ENCODE measurements around the gene P4HA3.
"Not testable (repeated sequence)": the region's sequence is repeated elsewhere in the genome, so short reads cannot be mapped to it uniquely, and the experiment has no call there.

Gene P4HA3

GRCh38 chr11:74332291-74332690 lies 20.9 kb upstream of the P4HA3 start:
- DNase-seq (ENCODE audit: low spot score) = no peak
- ATAC-seq (ENCODE audit: low read depth) = no peak
- Histone ChIP-seq H3K36me3 (ENCODE audit: low read depth) (no peaks in the 10 kb centered on the region), H3K27me3 (ENCODE audit: insufficient read depth, poor library complexity, severe bottlenecking) (no peaks in the 10 kb centered on the region), H3K27ac (ENCODE audit: poor library complexity, severe bottlenecking) (no peak overlapping the region), H3K4me3 (ENCODE audit: severe bottlenecking) (no peak overlapping the region), H3K9me3 (ENCODE audit: severe bottlenecking) (no peaks in the 10 kb centered on the region), H3K4me1 (ENCODE audit: insufficient read depth, poor library complexity, severe bottlenecking) (peaks cover 6% of the 10 kb centered on the region)
- TF ChIP-seq, protein P1, sequence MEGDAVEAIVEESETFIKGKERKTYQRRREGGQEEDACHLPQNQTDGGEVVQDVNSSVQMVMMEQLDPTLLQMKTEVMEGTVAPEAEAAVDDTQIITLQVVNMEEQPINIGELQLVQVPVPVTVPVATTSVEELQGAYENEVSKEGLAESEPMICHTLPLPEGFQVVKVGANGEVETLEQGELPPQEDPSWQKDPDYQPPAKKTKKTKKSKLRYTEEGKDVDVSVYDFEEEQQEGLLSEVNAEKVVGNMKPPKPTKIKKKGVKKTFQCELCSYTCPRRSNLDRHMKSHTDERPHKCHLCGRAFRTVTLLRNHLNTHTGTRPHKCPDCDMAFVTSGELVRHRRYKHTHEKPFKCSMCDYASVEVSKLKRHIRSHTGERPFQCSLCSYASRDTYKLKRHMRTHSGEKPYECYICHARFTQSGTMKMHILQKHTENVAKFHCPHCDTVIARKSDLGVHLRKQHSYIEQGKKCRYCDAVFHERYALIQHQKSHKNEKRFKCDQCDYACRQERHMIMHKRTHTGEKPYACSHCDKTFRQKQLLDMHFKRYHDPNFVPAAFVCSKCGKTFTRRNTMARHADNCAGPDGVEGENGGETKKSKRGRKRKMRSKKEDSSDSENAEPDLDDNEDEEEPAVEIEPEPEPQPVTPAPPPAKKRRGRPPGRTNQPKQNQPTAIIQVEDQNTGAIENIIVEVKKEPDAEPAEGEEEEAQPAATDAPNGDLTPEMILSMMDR (IDR thresholded peaks at IDR 0.05; ENCODE audit: poor library complexity, severe bottlenecking) = no peak

DNA sequence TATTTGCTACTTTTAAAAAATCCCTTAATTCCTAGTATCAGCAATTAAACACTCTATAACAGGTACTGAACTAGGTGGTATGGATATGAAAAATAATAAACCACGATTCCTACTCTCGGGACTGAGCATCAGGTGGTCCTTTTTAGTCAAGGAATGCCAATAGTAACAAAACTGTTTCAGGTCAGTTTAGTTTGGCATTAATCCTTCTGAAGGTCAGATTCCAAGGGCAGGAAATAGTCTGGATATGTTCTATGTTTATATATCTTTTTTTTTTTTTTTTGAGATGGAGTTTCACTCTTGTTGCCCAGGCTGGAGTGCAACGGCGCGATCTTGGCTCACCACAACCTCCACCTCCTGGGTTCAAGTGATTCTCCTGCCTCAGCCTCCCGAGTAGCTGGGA lies 19.6 kb upstream of the P4HA3 start:
- not testable (repeated sequence) for H3K36me3 ChIP-seq (ENCODE audit: low read depth); DNase-seq (ENCODE audit: low spot score); H3K9me3 ChIP-seq (ENCODE audit: severe bottlenecking); H3K27me3 ChIP-seq (ENCODE audit: insufficient read depth, poor library complexity, severe bottlenecking); H3K4me1 ChIP-seq (ENCODE audit: insufficient read depth, poor library complexity, severe bottlenecking); ATAC-seq (ENCODE audit: low read depth); H3K4me3 ChIP-seq (ENCODE audit: severe bottlenecking)
- H3K27ac ChIP-seq (ENCODE audit: poor library complexity, severe bottlenecking) = peak overlapping the region; percentile 2

DNA sequence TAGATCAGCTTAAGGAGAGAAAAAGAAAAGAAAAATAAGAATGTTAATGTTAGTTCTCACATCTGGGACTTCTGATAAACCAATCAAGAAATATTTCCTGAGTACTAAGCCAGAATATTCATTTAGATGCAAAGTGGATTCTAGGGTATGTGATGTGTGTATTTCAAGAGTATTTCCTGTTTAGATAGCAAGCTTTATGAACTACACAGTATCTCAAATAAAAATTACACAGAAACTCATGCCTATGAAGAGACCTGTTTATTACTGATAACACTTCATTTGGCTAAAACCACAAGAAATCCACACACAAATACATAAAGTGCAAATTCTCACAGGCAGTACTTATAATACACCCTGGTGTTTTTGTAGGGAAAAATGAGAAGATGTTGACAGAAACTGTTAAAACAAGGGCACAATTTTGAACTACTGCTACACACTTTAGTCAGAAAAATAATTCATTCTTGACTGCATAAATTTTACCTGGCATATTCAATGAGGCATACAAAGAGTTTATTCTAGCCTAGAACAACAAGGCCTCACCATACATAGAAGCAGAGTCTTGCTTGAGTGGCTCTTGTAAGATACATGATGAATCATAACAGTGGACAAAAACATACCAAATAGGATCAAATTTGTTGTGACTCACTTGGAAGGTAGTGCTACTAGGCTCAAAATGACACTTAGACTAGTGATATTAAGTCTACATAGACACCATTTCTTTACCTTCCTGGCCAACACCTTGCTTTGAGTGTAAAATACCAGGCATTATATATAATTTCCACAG lies 18.8 kb upstream of the P4HA3 start:
- Histone ChIP-seq H3K4me3 (ENCODE audit: severe bottlenecking) (no peak overlapping the region), H3K9me3 (ENCODE audit: severe bottlenecking) (no peaks in the 10 kb centered on the region), H3K27ac (ENCODE audit: poor library complexity, severe bottlenecking) (peak overlapping the region; percentile 2), H3K4me1 (ENCODE audit: insufficient read depth, poor library complexity, severe bottlenecking) (peaks cover 6% of the 10 kb centered on the region), H3K27me3 (ENCODE audit: insufficient read depth, poor library complexity, severe bottlenecking) (no peaks in the 10 kb centered on the region), H3K36me3 (ENCODE audit: low read depth) (no peaks in the 10 kb centered on the region)
- peak; percentile 90 for ATAC-seq (ENCODE audit: low read depth)
- TF ChIP-seq, protein P1 (IDR thresholded peaks at IDR 0.05; ENCODE audit: poor library complexity, severe bottlenecking) = no peak
- no peak for DNase-seq (ENCODE audit: low spot score)

- TF ChIP-seq, protein P1 (IDR thresholded peaks at IDR 0.05; ENCODE audit: poor library complexity, severe bottlenecking) = no peak
- ATAC-seq (ENCODE audit: low read depth) (no peak), DNase-seq (ENCODE audit: low spot score) (no peak)
- no peak overlapping the region for H3K27ac ChIP-seq (ENCODE audit: poor library complexity, severe bottlenecking)
- no peak overlapping the region for H3K4me3 ChIP-seq (ENCODE audit: severe bottlenecking)
- H3K27me3 ChIP-seq (ENCODE audit: insufficient read depth, poor library complexity, severe bottlenecking) = no peaks in the 10 kb centered on the region
- peaks cover 6% of the 10 kb centered on the region for H3K4me1 ChIP-seq (ENCODE audit: insufficient read depth, poor library complexity, severe bottlenecking)
- no peaks in the 10 kb centered on the region for H3K36me3 ChIP-seq (ENCODE audit: low read depth)
- no peaks in the 10 kb centered on the region for H3K9me3 ChIP-seq (ENCODE audit: severe bottlenecking)
Observed at GRCh38 chr11:74327076-74327475, 15.6 kb upstream of the P4HA3 start.

- no peak for DNase-seq (ENCODE audit: low spot score)
- no peaks in the 10 kb centered on the region for H3K9me3 ChIP-seq (ENCODE audit: severe bottlenecking)
- TF ChIP-seq, protein P1 (IDR thresholded peaks at IDR 0.05; ENCODE audit: poor library complexity, severe bottlenecking) = no peak
- no peaks in the 10 kb centered on the region for H3K36me3 ChIP-seq (ENCODE audit: low read depth)
- no peaks in the 10 kb centered on the region for H3K27me3 ChIP-seq (ENCODE audit: insufficient read depth, poor library complexity, severe bottlenecking)
- ATAC-seq (ENCODE audit: low read depth) = no peak
- no peak overlapping the region for H3K4me3 ChIP-seq (ENCODE audit: severe bottlenecking)
- no peak overlapping the region for H3K27ac ChIP-seq (ENCODE audit: poor library complexity, severe bottlenecking)
- H3K4me1 ChIP-seq (ENCODE audit: insufficient read depth, poor library complexity, severe bottlenecking) = peaks cover 6% of the 10 kb centered on the region
Observed at GRCh38 chr11:74326665-74327064, 15.2 kb upstream of the P4HA3 start.

All from RWPE2 (cell line).